ENCODE measurements around the gene SGTA.

The SGTA gene

DNA sequence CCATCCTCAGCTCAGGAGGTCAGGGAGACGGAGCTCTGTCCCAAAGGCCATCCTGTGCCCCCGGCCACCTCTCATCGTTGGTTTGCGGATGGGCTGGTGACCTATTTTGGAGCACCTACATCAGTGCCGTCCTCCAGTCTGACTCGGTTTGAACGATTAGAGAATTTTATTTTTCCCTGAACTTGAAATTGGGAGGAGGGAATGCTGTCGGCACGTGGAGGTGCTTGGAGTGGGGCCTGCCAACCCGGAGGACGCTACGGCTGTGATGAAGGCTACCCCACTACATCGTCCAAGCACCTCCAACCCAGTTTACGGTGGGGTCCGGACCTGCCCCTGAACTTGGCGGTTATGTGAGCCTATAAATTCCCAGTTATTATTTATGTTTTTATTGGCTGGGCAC, 33.6 kb upstream of the SGTA start:
- no peak overlapping the region for H3K9ac ChIP-seq (ENCODE audit: low read depth in 1 of 2, low read length in 2 of 2)
- H3K27me3 ChIP-seq (ENCODE audit: control insufficient read depth in 2 of 2, insufficient read depth in 2 of 2, low read length in 2 of 2) = no peaks in the 10 kb centered on the region
- H3K9me3 ChIP-seq (ENCODE audit: control insufficient read depth in 2 of 2, low read length in 2 of 2) = no peaks in the 10 kb centered on the region
- H3K4me3 ChIP-seq (ENCODE audit: low read length in 2 of 2) = no peak overlapping the region
- H3K36me3 ChIP-seq (ENCODE audit: control insufficient read depth in 2 of 2, insufficient read depth in 2 of 2, low read length in 2 of 2) = peaks cover 0 to 5% of the 10 kb centered on the region in 2 donors
- H3K27ac ChIP-seq (ENCODE audit: low read depth in 2 of 2, low read length in 2 of 2) = no peak overlapping the region
- peaks cover 11 to 18% of the 10 kb centered on the region in 2 donors for H3K4me1 ChIP-seq (ENCODE audit: control insufficient read depth in 2 of 2, insufficient read depth in 2 of 2, low read length in 2 of 2)

DNA sequence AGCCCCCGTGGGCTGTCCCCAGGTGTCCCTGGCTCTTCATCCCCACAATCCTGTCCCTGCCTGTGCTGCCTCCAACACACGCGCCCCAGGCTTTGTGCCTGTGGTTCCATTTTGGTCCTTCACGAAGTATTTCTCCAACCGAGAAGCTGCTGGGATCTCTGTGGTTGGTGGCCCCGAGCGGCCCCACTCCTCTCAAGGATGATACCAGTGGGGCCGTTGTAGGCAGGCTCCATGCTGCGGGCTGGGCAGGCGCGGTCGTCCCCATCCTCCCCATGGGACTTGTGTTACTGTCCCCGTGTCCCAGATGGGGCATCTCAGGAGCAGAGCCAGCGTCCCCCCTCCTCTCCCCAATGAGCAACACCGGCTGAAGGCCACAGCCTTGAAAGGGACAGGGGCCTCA, 32.9 kb upstream of the SGTA start:
- no peak overlapping the region for H3K27ac ChIP-seq (ENCODE audit: low read depth in 2 of 2, low read length in 2 of 2)
- H3K9me3 ChIP-seq (ENCODE audit: control insufficient read depth in 2 of 2, low read length in 2 of 2) = no peaks in the 10 kb centered on the region

DNA sequence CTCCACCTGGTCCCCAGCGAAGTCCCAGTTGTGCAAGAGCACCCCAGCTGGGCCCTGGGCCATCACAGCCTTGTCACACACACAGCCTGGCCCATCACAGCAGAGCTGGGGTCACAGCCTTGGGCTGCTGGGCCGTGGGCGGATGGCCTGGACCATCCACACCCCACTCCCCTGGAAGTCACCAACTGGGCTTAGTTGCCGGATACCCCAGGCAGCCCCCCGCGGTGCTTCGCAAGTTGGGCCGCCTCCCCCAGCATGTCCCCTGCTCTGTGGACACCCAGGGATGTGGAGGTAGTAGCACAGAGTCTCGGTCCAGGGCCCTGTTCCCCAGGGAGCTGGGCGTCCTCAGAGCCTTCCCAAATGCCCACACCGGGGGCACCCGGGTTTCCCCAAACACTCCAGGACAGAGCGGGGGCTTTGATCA, 32.1 kb upstream of the SGTA start:
- H3K9ac ChIP-seq (ENCODE audit: low read depth in 1 of 2, low read length in 2 of 2) = no peak overlapping the region
- peaks cover 17 to 24% of the 10 kb centered on the region in 2 donors for H3K4me1 ChIP-seq (ENCODE audit: control insufficient read depth in 2 of 2, insufficient read depth in 2 of 2, low read length in 2 of 2)
- H3K27ac ChIP-seq (ENCODE audit: low read depth in 2 of 2, low read length in 2 of 2) = no peak overlapping the region
- no peaks in the 10 kb centered on the region for H3K27me3 ChIP-seq (ENCODE audit: control insufficient read depth in 2 of 2, insufficient read depth in 2 of 2, low read length in 2 of 2)
- H3K9me3 ChIP-seq (ENCODE audit: control insufficient read depth in 2 of 2, low read length in 2 of 2) = no peaks in the 10 kb centered on the region
- H3K36me3 ChIP-seq (ENCODE audit: control insufficient read depth in 2 of 2, insufficient read depth in 2 of 2, low read length in 2 of 2) = peaks cover 5% of the 10 kb centered on the region in 2 donors
- no peak overlapping the region for H3K4me3 ChIP-seq (ENCODE audit: low read length in 2 of 2)

More for the DNA sequence above, 32.9 kb upstream of the SGTA start:
- H3K27me3 ChIP-seq (ENCODE audit: control insufficient read depth in 2 of 2, insufficient read depth in 2 of 2, low read length in 2 of 2) = no peaks in the 10 kb centered on the region
- H3K4me3 ChIP-seq (ENCODE audit: low read length in 2 of 2) = no peak overlapping the region
- peaks cover 16 to 25% of the 10 kb centered on the region in 2 donors for H3K4me1 ChIP-seq (ENCODE audit: control insufficient read depth in 2 of 2, insufficient read depth in 2 of 2, low read length in 2 of 2)
- H3K36me3 ChIP-seq (ENCODE audit: control insufficient read depth in 2 of 2, insufficient read depth in 2 of 2, low read length in 2 of 2) = peaks cover 3 to 5% of the 10 kb centered on the region in 2 donors
- no peak overlapping the region for H3K9ac ChIP-seq (ENCODE audit: low read depth in 1 of 2, low read length in 2 of 2)

DNA sequence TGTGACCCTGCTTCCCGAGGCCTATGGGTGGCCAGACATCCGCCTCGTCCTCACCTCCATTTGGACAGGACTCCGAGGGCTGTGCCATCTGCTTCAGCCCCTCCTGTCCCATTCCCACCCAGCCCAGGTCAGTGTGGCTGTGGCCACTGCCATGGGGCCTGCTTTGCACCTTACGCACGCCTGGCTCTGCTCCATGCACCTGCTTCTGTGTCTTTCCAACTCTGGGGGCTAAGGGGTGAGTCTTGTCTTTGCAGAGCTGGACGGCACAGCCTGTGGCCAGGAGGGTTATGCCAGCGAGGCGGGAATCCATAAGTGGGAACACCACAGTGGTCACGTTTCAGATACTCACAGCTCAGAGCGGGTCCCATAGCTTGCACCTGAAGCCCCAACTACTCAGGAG, 31.4 kb upstream of the SGTA start:
- Histone ChIP-seq H3K4me1 (ENCODE audit: control insufficient read depth in 2 of 2, insufficient read depth in 2 of 2, low read length in 2 of 2) (peaks cover 16 to 23% of the 10 kb centered on the region in 2 donors), H3K9me3 (ENCODE audit: control insufficient read depth in 2 of 2, low read length in 2 of 2) (no peaks in the 10 kb centered on the region), H3K36me3 (ENCODE audit: control insufficient read depth in 2 of 2, insufficient read depth in 2 of 2, low read length in 2 of 2) (peaks cover 9 to 10% of the 10 kb centered on the region in 2 donors), H3K27ac (ENCODE audit: low read depth in 2 of 2, low read length in 2 of 2) (no peak overlapping the region), H3K27me3 (ENCODE audit: control insufficient read depth in 2 of 2, insufficient read depth in 2 of 2, low read length in 2 of 2) (no peaks in the 10 kb centered on the region), H3K9ac (ENCODE audit: low read depth in 1 of 2, low read length in 2 of 2) (no peak overlapping the region), H3K4me3 (ENCODE audit: low read length in 2 of 2) (no peak overlapping the region)

DNA sequence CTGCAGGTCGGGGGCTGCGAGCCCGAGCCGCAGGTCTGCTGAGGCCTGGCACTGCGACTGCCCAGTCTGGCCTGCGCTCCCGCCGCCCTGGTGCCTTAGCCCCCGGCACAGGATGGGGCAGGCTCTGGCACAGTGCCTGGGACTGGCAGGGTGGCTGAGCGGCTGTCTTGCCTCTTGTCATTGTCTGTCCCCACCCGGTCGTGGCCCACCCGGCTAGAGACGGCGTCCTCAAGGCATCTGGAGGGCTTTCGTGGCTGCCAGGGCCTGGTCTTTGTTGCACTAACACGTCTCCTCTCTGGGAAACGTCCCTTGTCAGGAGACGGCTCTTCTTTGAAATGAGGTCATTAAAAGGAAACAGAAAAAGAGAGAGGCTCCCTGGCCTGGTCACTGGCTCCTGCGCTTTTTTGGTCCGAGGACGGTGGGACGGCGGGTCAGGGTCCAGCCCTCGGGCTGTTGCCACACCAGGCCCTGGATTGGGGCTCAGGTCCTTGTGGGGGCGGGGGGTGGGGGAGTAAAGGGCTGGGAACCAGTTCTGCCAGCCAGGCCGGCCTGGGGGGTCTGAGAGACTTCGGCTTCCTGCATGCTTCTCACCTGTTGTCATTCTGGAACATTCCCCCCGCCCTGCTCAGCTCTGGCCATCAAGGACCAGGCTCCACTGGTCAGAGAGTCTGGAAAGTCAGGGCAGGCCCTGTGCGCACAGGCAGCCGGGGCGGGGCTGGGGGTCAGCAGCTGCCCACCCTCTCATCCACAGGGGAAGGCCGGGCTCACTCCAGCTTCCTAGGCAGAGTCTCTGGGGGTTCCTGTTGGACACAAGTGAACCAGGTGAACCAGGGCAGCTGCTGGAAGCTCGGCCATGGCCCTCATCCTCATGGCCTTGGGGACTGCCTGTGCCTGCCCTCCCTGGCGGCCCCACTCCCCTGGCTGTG, 30.4 kb upstream of the SGTA start:
- no peak overlapping the region for H3K4me3 ChIP-seq (ENCODE audit: low read length in 2 of 2)
- H3K4me1 ChIP-seq (ENCODE audit: control insufficient read depth in 2 of 2, insufficient read depth in 2 of 2, low read length in 2 of 2) = peaks cover 16 to 23% of the 10 kb centered on the region in 2 donors
- no peak overlapping the region for H3K27ac ChIP-seq (ENCODE audit: low read depth in 2 of 2, low read length in 2 of 2)
- no peaks in the 10 kb centered on the region for H3K9me3 ChIP-seq (ENCODE audit: control insufficient read depth in 2 of 2, low read length in 2 of 2)
- no peak overlapping the region for H3K9ac ChIP-seq (ENCODE audit: low read depth in 1 of 2, low read length in 2 of 2)
- H3K27me3 ChIP-seq (ENCODE audit: control insufficient read depth in 2 of 2, insufficient read depth in 2 of 2, low read length in 2 of 2) = no peaks in the 10 kb centered on the region
- peaks cover 17 to 18% of the 10 kb centered on the region in 2 donors for H3K36me3 ChIP-seq (ENCODE audit: control insufficient read depth in 2 of 2, insufficient read depth in 2 of 2, low read length in 2 of 2)

- Histone ChIP-seq H3K4me3 (ENCODE audit: low read length in 2 of 2) (peak overlapping the region; percentile 31 to 50), H3K36me3 (ENCODE audit: control insufficient read depth in 2 of 2, insufficient read depth in 2 of 2, low read length in 2 of 2) (peaks cover 17 to 20% of the 10 kb centered on the region in 2 donors), H3K27ac (ENCODE audit: low read depth in 2 of 2, low read length in 2 of 2) (peak overlapping the region; percentile 81 to 93)
Measured at GRCh38 chr19:2812414-2813234, 29.6 kb upstream of the SGTA start.

GRCh38 chr19:2811735-2812413, 28.8 kb upstream of the SGTA start:
- Histone ChIP-seq H3K27me3 (ENCODE audit: control insufficient read depth in 2 of 2, insufficient read depth in 2 of 2, low read length in 2 of 2) (no peaks in the 10 kb centered on the region), H3K27ac (ENCODE audit: low read depth in 2 of 2, low read length in 2 of 2) (peak overlapping the region; percentile 81 to 93), H3K4me3 (ENCODE audit: low read length in 2 of 2) (peak overlapping the region; percentile 49 to 50), H3K4me1 (ENCODE audit: control insufficient read depth in 2 of 2, insufficient read depth in 2 of 2, low read length in 2 of 2) (peaks cover 16 to 23% of the 10 kb centered on the region in 2 donors), H3K9ac (ENCODE audit: low read depth in 1 of 2, low read length in 2 of 2) (peak overlapping the region; percentile 32 to 67), H3K36me3 (ENCODE audit: control insufficient read depth in 2 of 2, insufficient read depth in 2 of 2, low read length in 2 of 2) (peaks cover 20 to 23% of the 10 kb centered on the region in 2 donors), H3K9me3 (ENCODE audit: control insufficient read depth in 2 of 2, low read length in 2 of 2) (no peaks in the 10 kb centered on the region)

More at GRCh38 chr19:2812414-2813234, 29.6 kb upstream of the SGTA start:
- peaks cover 16 to 23% of the 10 kb centered on the region in 2 donors for H3K4me1 ChIP-seq (ENCODE audit: control insufficient read depth in 2 of 2, insufficient read depth in 2 of 2, low read length in 2 of 2)
- H3K27me3 ChIP-seq (ENCODE audit: control insufficient read depth in 2 of 2, insufficient read depth in 2 of 2, low read length in 2 of 2) = no peaks in the 10 kb centered on the region
- H3K9me3 ChIP-seq (ENCODE audit: control insufficient read depth in 2 of 2, low read length in 2 of 2) = no peaks in the 10 kb centered on the region
- peak overlapping the region; percentile 32 to 55 for H3K9ac ChIP-seq (ENCODE audit: low read depth in 1 of 2, low read length in 2 of 2)

DNA sequence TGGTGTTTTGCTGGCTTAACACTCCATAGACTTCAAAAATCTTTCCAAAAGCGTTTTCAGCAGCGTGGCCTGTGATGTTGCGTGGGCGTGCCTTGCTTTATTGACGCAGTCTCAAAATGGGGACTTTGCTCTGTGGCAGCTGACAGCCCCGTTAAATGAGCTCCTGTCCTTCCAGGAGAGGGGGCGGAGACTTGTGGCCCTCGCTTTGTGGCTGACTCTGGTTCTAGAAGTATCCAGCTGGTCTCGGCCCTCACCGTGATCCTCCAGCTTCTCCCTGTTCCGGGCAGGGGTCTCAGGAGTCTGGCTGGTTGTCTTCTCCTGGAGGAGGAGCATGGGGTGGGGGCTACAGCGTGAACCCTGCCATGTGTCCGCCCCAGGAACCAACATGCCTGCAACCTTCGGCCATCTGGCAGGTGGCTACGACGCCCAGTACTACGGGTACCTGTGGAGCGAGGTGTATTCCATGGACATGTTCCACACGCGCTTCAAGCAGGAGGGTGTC, 28.2 kb upstream of the SGTA start:
- Histone ChIP-seq H3K9ac (ENCODE audit: low read depth in 1 of 2, low read length in 2 of 2) (peak overlapping the region; percentile 47 to 67), H3K27me3 (ENCODE audit: control insufficient read depth in 2 of 2, insufficient read depth in 2 of 2, low read length in 2 of 2) (no peaks in the 10 kb centered on the region), H3K9me3 (ENCODE audit: control insufficient read depth in 2 of 2, low read length in 2 of 2) (no peaks in the 10 kb centered on the region), H3K4me1 (ENCODE audit: control insufficient read depth in 2 of 2, insufficient read depth in 2 of 2, low read length in 2 of 2) (peaks cover 16 to 23% of the 10 kb centered on the region in 2 donors), H3K4me3 (ENCODE audit: low read length in 2 of 2) (peak overlapping the region; percentile 31 to 49), H3K27ac (ENCODE audit: low read depth in 2 of 2, low read length in 2 of 2) (peak overlapping the region; percentile 81 to 93), H3K36me3 (ENCODE audit: control insufficient read depth in 2 of 2, insufficient read depth in 2 of 2, low read length in 2 of 2) (peaks cover 20 to 25% of the 10 kb centered on the region in 2 donors)

DNA sequence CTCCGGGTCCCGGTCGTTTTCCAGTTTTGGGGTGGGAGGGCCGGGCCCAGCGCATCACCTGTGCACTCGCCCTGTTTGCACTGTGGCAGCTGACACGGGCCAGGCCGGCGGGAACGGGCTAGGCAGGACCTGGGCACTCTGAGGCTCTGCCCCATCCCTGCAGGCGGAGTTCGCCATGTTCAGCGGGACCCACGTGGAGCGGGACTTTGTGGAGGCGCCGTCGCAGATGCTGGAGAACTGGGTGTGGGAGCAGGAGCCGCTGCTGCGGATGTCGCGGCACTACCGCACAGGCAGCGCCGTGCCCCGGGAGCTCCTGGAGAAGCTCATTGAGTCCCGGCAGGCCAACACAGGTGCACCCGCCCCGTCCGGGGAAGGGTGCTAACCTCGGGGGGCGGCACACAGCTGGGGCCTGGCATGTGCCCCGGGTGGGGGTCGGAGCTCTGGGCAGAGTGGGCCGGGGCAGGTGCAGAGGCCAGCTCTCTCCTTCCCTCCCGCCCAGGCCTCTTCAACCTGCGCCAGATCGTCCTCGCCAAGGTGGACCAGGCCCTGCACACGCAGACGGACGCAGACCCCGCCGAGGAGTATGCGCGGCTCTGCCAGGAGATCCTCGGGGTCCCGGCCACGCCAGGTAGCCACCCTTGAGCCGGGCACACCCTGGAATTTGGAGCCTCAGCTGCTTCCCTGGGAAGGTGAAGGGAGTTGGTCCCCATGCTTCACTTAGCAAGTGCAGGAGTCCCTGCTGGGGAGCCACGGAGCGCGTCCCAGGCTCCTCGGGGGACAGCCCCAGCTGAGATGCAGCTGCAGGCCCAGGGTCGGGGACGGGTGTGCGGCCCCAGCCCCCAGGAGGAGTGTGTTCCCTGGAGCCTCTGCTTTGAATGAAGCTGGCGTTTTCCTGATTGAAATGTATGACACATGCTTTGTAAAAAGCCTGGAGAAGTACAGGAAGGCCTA, 27.3 kb upstream of the SGTA start:
- Histone ChIP-seq H3K9ac (ENCODE audit: low read depth in 1 of 2, low read length in 2 of 2) (peak overlapping the region in 1 of 2 donors; percentile 67), H3K36me3 (ENCODE audit: control insufficient read depth in 2 of 2, insufficient read depth in 2 of 2, low read length in 2 of 2) (peaks cover 20 to 27% of the 10 kb centered on the region in 2 donors), H3K9me3 (ENCODE audit: control insufficient read depth in 2 of 2, low read length in 2 of 2) (no peaks in the 10 kb centered on the region), H3K4me3 (ENCODE audit: low read length in 2 of 2) (peak overlapping the region in 1 of 2 donors; percentile 15), H3K4me1 (ENCODE audit: control insufficient read depth in 2 of 2, insufficient read depth in 2 of 2, low read length in 2 of 2) (peaks cover 16 to 23% of the 10 kb centered on the region in 2 donors), H3K27ac (ENCODE audit: low read depth in 2 of 2, low read length in 2 of 2) (peak overlapping the region; percentile 81 to 93), H3K27me3 (ENCODE audit: control insufficient read depth in 2 of 2, insufficient read depth in 2 of 2, low read length in 2 of 2) (no peaks in the 10 kb centered on the region)

Data from mucosa of rectum (tissue), 2 donors.